Measurements from ENCODE around the gene ATP5MK. TPM values are rescaled to one million over a fixed set of nuclear protein-coding genes. Genes with fewer than 3 reads are reported as not detected.
A peak's percentile ranks its signal among the peaks of the same experiment; 100 is the strongest.

Gene ATP5MK
- total RNA-seq = 208 to 223 TPM (median 209 TPM) in 3 replicates

- peaks cover 14% of the 10 kb centered on the region for H3K36me3 Mint-ChIP-seq
- peak within 1 kb of the TSS; percentile 96 for H3K4me3 Mint-ChIP-seq
- DNase-seq (ENCODE audit: low spot score in 2 of 2, unreplicated experiment in 2 of 2) = peak; percentile 89 to 91
- no peaks in the 10 kb centered on the region for H3K9me3 Mint-ChIP-seq
- no peaks in the 10 kb centered on the region for H3K27me3 Mint-ChIP-seq (ENCODE audit: low read depth)
- H3K27ac Mint-ChIP-seq = peak within 1 kb of the TSS; percentile 96
- TF ChIP-seq, protein P1, sequence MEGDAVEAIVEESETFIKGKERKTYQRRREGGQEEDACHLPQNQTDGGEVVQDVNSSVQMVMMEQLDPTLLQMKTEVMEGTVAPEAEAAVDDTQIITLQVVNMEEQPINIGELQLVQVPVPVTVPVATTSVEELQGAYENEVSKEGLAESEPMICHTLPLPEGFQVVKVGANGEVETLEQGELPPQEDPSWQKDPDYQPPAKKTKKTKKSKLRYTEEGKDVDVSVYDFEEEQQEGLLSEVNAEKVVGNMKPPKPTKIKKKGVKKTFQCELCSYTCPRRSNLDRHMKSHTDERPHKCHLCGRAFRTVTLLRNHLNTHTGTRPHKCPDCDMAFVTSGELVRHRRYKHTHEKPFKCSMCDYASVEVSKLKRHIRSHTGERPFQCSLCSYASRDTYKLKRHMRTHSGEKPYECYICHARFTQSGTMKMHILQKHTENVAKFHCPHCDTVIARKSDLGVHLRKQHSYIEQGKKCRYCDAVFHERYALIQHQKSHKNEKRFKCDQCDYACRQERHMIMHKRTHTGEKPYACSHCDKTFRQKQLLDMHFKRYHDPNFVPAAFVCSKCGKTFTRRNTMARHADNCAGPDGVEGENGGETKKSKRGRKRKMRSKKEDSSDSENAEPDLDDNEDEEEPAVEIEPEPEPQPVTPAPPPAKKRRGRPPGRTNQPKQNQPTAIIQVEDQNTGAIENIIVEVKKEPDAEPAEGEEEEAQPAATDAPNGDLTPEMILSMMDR (IDR thresholded peaks at IDR 0.05; ENCODE audit: unreplicated experiment) = no peak
- peaks cover 41% of the 10 kb centered on the region for H3K4me1 Mint-ChIP-seq
These were observed at the start of gene ATP5MK, which contains the start of gene PDCD11 for GRCh38 chr10:103396067-103396788. Gene ATP5MK, minus strand, starts transcription at chr10:103396475. Its CDS starts 4,018 bp downstream, at chr10:103392457. Gene PDCD11, plus strand, starts transcription at chr10:103396626. Its CDS starts 1,801 bp downstream, at chr10:103398427.

GRCh38 chr10:103445366-103445765 is 49.1 kb upstream of the ATP5MK start:
- Mint-ChIP-seq H3K27me3 (ENCODE audit: low read depth) (no peaks in the 10 kb centered on the region), H3K4me3 (no peak overlapping the region), H3K36me3 (peaks cover 46% of the 10 kb centered on the region), H3K9me3 (no peaks in the 10 kb centered on the region), H3K4me1 (no peaks in the 10 kb centered on the region), H3K27ac (no peak overlapping the region)
- no peak for DNase-seq (ENCODE audit: low spot score in 2 of 2, unreplicated experiment in 2 of 2)
- TF ChIP-seq, protein P1 (IDR thresholded peaks at IDR 0.05; ENCODE audit: unreplicated experiment) = no peak

DNA sequence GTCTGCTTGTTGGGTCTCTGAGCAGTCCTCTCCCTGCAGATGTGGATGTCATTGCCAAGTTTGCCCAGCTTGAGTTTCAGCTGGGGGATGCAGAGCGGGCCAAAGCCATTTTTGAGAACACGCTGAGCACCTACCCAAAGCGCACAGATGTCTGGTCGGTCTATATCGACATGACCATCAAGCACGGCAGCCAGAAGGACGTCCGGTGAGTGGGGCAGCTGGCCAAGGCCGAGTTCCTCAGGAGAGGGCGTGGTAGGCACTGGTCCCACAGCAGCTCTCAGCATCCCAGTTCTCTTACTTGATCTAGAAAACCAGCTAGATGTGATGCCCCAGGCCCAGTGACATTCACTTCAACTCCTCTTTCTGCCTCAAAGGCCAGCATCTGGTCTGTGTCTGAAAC is 48.2 kb upstream of the ATP5MK start:
- DNase-seq (ENCODE audit: low spot score in 2 of 2, unreplicated experiment in 2 of 2) = no peak
- H3K27me3 Mint-ChIP-seq (ENCODE audit: low read depth) = no peaks in the 10 kb centered on the region
- peaks cover 49% of the 10 kb centered on the region for H3K36me3 Mint-ChIP-seq
- no peak overlapping the region for H3K4me3 Mint-ChIP-seq
- no peaks in the 10 kb centered on the region for H3K9me3 Mint-ChIP-seq
- TF ChIP-seq, protein P1 (IDR thresholded peaks at IDR 0.05; ENCODE audit: unreplicated experiment) = no peak
- no peak overlapping the region for H3K27ac Mint-ChIP-seq
- H3K4me1 Mint-ChIP-seq = no peaks in the 10 kb centered on the region

GRCh38 chr10:103443475-103444185 is 47.4 kb upstream of the ATP5MK start:
- H3K4me1 Mint-ChIP-seq = no peaks in the 10 kb centered on the region
- H3K27ac Mint-ChIP-seq = no peak overlapping the region
- DNase-seq (ENCODE audit: low spot score in 2 of 2, unreplicated experiment in 2 of 2) = no peak
- no peak overlapping the region for H3K4me3 Mint-ChIP-seq
- H3K36me3 Mint-ChIP-seq = peaks cover 44% of the 10 kb centered on the region
- TF ChIP-seq, protein P1 (IDR thresholded peaks at IDR 0.05; ENCODE audit: unreplicated experiment) = no peak
- H3K9me3 Mint-ChIP-seq = no peaks in the 10 kb centered on the region
- H3K27me3 Mint-ChIP-seq (ENCODE audit: low read depth) = no peaks in the 10 kb centered on the region

DNA sequence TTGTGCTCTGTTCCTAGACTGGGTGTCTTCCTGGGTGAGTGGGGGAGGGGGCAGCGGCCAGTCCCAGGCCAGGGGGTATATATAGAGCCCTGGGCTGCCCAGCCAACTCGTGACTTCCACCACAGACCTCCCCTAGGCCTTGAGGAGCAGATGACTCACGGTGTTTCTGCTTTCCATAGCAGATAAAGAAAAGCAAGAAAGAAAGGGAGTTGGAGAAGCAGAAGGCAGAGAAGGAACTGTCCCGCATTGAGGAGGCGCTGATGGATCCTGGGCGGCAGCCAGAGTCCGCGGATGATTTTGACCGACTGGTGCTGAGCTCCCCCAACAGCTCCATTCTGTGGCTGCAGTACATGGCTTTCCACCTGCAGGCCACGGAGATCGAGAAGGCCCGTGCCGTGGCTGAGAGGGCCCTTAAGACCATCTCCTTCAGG is 45.8 kb upstream of the ATP5MK start:
- Mint-ChIP-seq H3K9me3 (no peaks in the 10 kb centered on the region), H3K27me3 (ENCODE audit: low read depth) (no peaks in the 10 kb centered on the region), H3K4me1 (no peaks in the 10 kb centered on the region), H3K36me3 (peaks cover 54% of the 10 kb centered on the region), H3K27ac (no peak overlapping the region), H3K4me3 (no peak overlapping the region)
- TF ChIP-seq, protein P1 (IDR thresholded peaks at IDR 0.05; ENCODE audit: unreplicated experiment) = no peak
- no peak for DNase-seq (ENCODE audit: low spot score in 2 of 2, unreplicated experiment in 2 of 2)
